PC-9 (cell line): ENCODE results near the gene FLT3.

Source experiments
- CTCF ChIP-seq: fragments of 200-600 bp; sonication (generic); conservative IDR thresholded peaks from 2 replicates; pipeline ENCODE4 v1.6.1; 2017; ENCODE audit warnings: mixed run types, antibody characterized with exemption, mild to moderate bottlenecking, moderate library complexity
- EZH2 ChIP-seq: fragments of 200-600 bp; sonication (generic); IDR thresholded peaks from 2 replicates; pipeline ENCODE4 v1.8.0; 2017; ENCODE audit warnings: antibody characterized with exemption, low read depth

GRCh38 chr13:28138012-28138755 is 37.8 kb upstream of the FLT3 start, which contains the start of gene PAN3:
- TF ChIP-seq CTCF: no peak
- no peak for TF ChIP-seq EZH2
